ENCODE measurements around the gene SF3B6.
A peak's percentile ranks its signal among the peaks of the same experiment; 100 is the strongest.
"Not testable (repeated sequence)": the region's sequence is repeated elsewhere in the genome, so short reads cannot be mapped to it uniquely, and the experiment has no call there.

Gene SF3B6

DNA sequence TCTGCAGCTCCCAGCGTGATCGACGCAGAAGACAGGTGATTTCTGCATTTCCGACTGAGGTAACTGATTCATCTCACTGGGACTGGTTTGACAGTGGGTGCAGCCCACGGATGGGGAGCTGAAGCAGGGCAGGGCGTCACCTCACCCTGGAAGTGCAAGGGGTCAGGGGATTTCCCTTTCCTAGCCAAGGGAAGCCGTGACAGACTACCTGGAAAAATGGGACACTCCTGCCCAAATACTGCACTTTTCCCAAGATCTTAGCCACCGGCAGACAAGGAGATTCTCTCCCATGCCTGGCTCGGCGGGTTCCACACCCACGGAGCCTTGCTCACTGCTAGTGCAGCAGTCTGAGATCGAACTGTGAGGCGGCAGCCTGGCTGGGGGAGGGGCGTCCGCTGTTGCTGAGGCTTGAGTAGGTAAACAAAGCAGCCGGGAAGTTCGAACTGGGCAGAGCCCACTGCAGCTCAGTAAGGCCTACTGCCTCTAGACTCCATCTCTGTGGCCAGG, 19.1 kb upstream of the SF3B6 start:
- not testable (repeated sequence) for DNase-seq

DNA sequence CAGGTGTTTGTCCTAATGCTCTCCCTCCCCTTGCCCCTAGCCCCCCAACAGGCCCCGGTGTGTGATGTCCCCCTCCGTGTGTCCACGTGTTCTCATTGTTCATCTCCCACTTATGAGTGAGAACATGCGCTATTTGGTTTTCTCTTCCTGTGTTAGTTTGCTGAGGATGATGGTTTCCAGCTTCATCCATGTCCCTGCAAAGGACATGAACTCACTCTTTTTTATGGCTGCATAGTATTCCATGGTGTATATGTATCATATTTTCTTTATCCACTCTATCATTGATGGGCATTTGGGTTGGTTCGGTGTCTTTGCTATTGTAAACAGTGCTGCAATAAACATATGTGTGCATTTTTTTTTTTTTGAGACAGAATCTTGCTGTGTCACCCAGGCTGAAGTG, 17.1 kb upstream of the SF3B6 start:
- DNase-seq = not testable (repeated sequence)

DNA sequence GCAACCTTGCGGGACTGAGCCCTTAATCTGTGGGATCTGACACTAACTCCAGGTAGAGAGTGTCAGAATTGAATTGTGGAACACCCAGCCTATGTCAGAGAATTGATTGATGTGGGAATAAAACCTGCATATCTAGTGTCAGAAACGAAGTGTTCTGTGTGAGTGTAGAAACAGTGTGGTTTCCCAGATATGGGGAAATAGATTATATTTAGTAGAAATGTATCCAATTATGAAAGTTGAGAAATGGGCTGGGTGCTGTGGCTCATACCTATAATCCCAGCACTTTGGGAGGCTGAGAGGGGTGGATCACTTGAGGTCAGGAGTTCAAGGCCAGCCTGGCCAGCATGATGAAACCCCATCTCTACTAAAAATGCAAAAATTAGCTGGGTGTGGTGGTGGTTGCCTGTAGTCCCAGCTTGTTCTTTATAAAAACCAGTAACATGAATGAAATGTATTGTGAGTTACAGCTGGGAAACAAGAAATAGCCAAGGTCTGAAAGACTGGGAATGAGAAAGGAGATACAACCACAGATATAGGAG, 12.8 kb upstream of the SF3B6 start:
- no peak for DNase-seq

DNA sequence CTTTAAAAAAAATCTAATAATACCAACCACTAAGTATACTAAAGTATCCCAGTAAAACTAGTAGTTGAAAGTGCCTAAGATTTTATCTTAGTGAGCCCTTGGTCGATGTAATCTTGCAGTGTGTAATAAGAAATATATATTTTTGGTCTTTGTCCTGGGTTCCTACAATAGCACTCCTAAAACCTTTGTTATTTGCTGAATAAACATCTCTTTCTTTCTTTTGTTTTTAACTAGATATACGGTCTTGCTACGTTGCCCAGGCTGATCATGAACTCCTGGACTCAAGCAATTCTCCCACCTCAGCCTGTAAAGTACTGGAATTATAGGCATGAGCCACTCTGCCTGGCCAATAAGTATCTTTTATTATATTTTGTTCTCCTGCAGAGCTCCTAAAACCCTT, 10.9 kb upstream of the SF3B6 start:
- no peak for DNase-seq

DNA sequence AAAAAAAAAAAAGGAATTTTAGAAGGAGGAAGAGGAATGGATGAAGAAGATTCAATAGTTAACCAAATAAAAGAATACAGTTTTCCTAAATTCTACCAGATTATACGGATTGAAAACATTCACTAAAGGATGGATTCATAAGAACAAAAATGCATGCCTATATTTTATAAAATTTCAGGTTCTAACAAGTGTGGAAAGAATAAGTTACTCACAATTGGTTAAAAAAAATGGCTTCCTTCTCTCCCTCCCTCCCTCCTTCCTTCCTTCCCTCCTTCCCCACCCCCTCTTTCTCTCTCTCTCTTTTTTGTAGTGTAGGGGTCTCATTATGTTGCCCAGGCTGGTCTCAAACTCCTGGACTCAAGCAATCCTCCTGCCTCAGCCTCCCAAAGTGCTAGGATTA, 10.1 kb upstream of the SF3B6 start:
- no peak for DNase-seq

DNA sequence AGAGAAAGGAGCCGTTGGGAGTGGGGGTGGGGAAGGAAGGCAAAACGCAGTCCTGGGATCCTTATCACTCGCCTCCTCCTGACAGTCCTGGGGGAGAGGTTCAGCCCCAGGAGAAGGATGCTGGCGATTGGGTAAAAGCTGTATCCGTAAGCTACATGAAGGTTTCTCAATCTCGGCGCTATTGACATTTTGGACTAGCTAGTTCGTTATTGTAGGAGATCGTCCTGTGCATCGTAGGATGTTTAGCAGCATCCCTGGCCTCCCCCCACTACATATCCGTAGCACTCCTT, 9.0 kb upstream of the SF3B6 start:
- DNase-seq = no peak

DNA sequence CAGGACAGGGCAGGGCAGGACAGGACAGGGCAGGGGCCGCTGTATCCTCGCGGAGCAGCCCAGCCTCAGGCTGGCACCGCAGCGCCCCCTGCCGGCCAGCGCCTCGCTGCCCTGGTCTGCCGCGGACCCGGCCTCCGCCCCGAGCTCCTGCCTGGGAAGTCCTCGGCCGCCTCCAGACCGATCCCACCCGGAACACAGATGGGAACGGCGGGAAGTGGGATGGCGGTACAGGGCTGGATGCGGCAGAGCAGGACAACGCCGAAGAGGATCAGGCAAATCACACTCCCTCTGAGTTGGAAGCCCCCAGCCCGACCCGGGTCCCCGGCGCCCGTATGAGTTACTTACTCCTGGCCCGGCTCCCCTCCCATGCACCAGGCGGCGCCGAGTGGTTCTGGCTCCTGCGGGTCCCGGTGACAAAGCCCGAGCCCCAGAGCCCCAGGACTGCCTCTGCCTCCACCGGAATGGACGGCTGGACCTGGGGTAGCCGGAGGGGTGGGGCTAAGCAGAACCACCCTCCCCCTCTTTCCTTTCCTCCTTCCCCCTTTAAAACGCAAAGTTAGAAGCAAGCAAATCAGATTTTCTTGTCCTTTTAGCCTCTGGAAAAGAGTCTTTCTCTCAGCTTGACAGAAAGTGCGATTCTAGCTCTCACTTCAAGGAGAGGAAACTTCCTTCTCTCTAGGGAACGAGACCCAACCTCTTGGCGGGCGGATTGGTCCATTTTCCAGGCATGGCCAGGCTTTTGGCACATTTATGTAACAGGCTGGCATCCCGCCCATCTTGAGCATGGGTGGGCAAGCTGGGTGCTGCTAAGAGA, 8.5 kb upstream of the SF3B6 start, which contains the start of gene TP53I3:
TSS of gene TP53I3 (minus strand) at position 449 of the 814 bp plus-strand sequence. CDS start 508 bp downstream, outside the sequence.
- DNase-seq = peak; percentile 44 to 91 (median 74)

DNA sequence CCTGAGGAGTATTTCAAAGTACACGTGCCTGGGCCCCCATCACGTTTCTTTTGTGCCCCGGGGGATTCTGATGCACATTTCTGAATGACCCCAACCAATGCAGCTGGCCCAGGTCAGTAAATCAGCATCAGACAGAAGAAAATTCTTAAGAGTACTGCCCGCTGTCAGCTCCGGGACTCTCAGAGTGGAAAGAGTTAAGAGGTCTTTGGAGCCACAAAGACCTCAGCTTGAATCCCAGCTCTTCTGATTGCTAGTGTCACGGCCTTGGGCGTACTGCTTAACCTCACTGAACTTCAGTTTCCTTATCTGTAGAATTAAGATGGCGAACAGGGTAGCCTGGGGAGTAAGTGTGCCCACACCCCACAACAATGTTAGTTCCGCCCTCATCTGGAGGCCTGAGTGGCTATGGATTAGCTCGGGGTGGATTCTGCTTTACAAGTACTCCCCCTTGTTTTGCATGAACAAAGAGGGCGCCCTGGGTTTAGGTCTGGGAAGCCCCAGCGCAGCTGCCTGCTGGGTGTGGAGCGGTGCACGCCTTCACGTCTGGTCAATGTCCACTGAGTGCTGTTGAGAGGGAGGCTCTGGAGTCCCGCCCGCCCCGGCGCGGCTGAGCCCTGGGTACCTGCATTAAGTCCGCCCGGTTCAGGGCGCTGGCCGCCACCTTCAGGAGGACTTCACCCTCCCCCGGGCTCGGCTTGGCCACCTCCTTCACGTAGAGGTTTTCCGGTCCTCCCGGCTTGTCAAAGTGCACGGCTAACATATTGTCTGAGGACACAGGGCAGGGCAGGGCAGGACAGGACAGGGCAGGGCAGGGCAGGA, 7.7 kb upstream of the SF3B6 start:
- peak in 14 of 51 donors; percentile 40 to 86 (median 64) for DNase-seq

DNA sequence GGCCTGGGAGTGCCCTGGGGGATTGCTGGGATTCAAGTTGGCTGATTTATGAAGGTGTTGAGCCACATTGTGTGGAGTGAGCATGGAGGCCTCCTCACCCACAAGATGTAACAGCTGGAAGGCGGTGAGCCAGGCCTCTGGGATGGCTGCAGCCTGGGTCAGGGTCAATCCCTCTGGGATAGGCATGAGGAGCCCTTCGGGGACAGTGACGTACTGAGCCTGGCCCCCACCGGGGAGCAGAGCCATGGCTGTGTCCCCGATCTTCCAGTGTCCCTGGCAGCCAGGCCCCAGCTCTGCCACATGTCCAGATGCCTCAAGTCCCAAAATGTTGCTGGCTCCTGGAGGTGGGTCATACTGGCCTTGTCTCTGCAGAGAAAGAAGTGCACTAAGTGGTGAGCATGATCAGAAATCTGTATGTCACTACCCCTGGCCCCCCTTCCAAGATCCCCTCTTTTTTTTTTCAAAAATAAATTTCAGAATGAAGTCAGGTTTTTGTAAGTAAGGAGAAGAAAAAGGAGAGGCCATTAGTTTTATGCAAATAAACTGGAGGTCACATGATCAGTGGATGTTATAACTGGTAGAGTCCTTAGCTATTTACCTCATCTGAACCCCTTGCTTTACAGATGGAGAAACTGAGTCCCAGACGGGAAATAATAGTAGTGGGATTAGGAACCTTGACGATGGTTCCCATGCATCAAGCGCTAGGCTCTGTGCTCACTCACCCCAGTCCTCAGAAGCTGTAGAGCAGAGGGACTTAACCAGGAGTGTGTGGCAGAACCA, 6.9 kb upstream of the SF3B6 start:
- DNase-seq = no peak

DNA sequence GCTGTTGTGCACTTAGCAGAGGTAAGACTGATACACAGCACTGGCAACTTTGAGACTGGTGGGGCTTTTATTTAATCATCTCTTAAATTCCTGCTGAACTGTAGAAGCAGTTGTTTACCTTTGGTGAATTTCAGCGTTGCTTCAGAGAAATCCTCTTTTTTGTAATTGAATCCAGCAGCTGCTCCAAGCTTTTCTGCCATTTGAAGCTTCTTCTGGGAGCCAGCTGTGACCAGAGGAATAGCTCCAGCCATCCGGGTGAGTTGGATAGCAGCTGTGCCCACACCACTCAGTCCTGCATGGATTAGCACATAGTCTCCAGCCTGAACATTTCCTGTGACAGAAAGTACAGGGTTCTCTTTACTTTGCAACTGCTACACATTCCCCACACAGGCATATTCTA, 4.6 kb upstream of the SF3B6 start:
- no peak for DNase-seq

DNA sequence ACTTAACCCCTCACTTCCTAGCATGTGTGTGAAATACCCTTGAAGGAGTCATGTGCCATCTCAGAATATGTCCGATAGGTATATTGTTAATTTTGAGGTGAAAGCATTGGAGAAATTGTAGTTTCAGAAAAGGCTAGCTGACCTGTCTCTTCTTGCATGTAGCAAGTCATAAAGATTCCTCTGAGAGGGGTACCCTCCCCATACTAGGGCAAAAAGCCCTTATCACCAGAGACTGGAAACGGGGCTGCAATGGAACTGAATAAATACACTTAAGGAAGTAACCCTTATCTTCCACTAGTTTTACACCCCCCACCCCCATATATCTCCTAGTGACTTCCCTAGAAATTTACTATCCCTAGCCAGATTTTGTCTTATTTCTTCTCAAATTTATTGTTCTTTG, 1.8 kb upstream of the SF3B6 start:
- no peak for DNase-seq

DNA sequence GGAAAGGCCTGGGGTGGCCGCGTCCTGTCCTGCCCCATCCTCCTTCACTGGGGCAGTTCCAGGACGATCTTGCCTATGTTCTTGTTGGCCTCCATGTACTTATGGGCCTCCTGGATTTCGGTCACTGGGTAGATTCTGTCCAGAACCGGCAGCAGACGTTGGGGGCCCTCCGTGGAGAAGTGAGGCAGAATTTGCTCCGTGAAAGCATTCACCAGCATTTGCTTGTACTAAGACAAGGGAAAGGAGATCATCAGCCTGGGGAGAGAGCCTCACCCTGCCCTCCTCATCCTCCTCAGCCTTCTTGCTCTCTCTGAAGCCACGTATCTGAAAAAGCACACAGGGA, 1.4 kb upstream of the SF3B6 start:
- peak in 2 of 51 donors; percentile 19 to 50 for DNase-seq

DNA sequence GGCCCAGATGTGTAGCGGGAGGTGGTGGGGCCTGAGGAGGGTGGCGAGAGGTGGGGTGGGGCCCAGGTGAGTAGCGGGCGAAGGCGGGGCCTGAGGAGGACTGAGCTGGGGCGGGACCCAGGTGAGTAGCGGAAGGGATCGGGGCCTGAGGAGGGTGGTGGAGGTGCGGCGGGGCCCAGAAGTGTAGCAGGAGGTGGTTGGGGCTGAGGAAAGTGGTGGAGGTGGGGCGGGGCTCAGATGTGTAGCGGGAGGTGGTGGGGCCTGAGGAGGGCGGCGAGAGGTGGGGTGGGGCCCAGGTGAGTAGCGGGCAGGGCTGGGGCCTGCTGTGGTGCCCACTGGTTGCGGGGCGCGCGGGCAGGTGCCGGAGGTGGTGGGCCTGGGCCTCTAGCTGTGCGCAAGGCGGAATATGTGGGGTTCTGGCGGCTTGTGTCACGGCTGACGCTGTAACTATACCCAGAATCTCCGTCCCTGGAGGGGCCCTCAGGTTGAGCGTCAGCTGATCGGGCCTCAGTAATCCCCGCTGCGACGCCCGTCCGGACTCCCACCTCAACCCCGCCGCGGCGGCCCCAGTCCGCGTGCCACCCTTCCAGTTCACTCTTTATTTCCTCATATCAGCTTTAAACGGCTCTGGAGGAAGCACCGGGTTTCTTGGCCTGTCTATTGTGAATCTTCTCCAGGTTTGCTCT, 866 bp upstream of the SF3B6 start:
- peak in 27 of 51 donors; percentile 16 to 71 (median 35) for DNase-seq

DNA sequence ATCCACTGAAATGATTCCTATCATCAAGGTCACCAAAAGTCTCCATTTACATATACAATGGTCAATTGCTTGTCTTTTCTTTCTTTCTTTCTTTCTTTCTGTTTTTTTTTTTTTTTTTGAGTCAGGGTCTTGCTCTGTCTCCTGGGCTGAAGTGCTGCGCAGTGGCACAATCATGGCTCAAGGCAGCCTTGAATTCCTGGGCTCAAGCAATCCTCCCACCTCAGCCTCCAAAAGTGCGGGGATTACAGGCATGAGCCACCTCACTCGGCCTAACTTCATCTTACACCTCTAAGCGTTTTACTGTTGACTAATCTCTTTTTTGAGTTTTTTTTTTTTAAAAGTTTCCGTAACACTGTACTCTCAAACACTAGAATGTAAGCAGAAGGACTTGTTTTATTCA, 867 bp downstream of the SF3B6 start:
- no peak for DNase-seq

DNA sequence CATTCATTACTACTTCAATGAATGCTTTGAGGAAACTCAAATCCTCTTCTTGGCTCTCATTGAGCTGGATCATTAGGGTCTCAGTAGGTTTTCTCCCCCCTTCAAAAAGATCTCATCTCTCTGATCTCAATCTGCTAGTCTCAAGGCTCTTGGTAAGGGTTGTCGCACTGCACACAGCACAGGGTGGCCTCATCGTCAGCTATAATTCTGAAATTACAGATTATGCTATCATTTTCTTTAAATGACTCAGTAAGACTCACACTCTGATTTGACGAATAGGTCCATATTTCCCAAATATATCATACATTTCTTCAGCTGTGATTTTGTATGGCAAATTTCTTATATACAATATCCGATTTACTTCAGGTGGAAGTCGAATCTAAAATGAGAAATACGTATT, 2.3 kb downstream of the SF3B6 start:
- no peak for DNase-seq

DNA sequence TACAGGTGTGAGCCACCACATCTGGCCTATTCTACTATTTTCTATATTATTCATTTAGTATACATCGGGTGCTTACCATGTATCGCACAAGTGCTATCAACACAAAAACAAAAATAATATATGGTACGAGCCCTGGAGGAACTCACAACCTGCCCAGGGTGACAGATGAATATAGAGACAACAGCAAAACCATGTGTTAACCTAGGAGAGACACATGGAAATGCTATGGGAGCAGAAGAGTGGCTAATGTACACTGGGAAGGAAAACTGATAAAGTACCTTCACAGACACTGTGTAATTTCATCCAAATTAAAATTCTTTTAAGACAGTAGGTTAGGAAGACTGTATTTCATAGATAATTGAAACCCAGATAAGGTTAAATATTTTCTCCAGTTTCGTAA, 3.9 kb downstream of the SF3B6 start:
- no peak for DNase-seq

DNA sequence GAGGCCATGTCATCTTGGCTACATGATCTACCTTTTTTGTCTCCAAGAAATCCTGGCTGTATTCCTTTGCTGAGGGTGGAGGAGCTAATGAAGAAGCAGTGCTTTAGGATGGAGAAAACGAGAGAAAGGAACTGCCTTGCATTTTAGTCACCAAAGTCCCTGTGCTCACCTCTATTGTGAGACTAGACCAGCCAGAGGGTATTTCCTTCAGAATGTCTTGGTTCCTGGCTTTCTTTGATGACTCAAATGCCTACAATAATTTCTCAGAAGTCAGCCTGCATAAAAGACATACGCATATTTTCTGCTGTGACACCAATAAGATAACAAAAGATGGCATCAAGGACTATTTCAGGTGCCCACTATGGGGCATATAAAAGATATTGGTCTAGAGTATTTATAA, 10.8 kb downstream of the SF3B6 start:
- DNase-seq = no peak

DNA sequence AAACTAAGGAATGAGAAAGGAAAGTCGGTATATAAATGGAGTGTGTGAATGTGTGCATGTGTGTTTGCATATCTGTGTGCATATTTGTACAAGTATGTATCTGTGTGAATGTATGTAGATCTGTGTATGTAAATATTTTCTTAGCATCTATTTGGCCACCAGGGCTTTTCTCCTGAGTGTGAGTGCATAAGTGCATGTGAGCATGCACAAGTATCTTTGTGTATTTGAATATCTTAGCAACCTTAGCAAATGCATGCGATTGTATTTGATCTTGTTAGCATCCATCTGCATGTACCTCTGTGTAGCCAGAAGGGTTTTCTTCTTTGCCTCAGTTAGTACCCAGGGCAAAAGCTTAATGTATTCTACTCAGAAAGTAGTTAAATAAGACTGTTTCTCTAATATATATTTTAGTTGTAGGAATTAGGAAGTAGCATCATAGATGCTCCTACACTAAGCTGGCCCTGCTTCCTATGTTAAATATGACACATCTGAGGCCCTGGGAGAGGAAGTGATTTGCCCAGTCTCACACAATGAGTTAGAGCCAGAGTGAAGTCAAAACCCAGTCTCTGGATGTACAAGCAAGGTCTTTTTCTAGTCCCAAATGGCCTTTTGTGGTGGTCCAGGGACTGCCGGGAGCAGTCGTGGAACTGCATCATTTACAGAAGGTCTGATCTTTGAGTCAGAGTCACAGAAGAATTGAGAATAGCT, 17.4 kb downstream of the SF3B6 start:
- no peak for DNase-seq

DNA sequence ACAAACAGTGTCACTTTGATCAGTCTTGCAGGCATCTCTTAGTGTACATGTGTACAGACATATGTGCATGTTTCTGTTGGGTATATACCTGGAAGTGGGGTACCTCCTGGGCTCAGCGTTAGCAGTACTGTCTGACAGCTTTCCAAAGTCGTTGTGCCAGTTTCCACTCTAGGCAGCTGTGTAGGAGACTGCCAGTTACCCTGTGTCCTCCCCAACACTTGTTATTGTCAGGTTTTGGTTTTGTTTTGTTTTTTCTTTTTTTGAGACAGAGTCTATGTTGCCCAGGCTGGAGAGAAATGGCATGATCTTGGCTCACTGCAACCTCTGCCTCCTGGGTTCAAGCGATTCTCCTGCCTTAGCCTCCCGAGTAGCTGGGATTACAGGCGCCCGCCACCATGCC, 20.4 kb downstream of the SF3B6 start:
- DNase-seq = no peak

DNA sequence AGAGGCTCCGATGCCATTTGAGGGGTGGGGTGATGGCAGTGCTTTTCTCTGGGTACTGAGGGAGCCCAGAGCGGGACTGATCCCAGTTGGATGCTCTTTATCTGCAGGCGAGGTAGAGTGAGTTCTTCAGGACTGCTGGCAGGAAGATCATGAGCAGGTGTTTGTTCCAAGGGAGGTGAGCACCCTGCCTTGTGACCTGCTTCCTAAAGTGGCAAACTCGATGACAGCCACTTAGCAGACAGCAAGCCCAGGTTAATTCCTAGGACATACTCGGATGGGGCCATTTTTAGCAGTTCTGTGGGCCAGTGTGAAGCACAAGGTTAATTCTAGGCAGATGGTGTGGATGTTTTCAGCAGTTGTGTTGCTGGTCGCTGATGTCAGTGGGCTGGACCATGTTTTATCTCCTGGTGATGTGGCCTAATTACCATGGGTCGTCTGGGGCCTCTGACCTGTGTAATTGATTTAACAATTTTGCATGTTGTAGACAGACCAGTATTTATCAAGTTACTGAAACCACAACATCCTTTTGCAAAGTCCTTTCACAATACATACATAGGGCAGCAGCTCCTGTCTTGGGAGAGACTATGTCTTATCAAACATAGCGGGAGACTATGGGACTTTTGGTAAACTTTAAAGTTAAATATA, 21.6 kb downstream of the SF3B6 start:
- DNase-seq = no peak

Measured in hypothalamus (tissue), 51 donors.